A673 (cell line): ENCODE measurements around the gene PCDHA5. TPM values are rescaled to one million over a fixed set of nuclear protein-coding genes. Genes with fewer than 3 reads are reported as not detected.
"Not testable (repeated sequence)": the region's sequence is repeated elsewhere in the genome, so short reads cannot be mapped to it uniquely, and the experiment has no call there.

Source experiments
- Bru-seq: library from RNA; stranded (reverse); fragments of 400-500 nt; gene quantifications from one replicate; lab custom pipeline; 2021; lab: Mats Ljungman, UMichigan
- BruChase-seq, 2 experiments: library from RNA; stranded (reverse); fragments of 400-500 nt; gene quantifications; one replicate each; lab custom pipeline; 2021; lab: Mats Ljungman, UMichigan
- BruUV-seq: library from RNA; stranded (reverse); fragments of 400-500 nt; replicated peaks from 2 replicates; lab custom pipeline; 2021; lab: Mats Ljungman, UMichigan
- CTCF ChIA-PET: fragments of 300-600 bp; sonication (Branson Sonifier 250); formaldehyde crosslinking; loops from one replicate; lab custom pipeline; 2022; ENCODE audit warnings: antibody characterized with exemption; lab: Charles Lee
- POLR2A ChIA-PET: fragments of 300-600 bp; sonication (Branson Sonifier 250); formaldehyde crosslinking; loops from one replicate; lab custom pipeline; 2022; ENCODE audit warnings: antibody characterized with exemption; ENCODE audit not compliant: low non-redundant PET; lab: Charles Lee
- DNase-seq: peaks from one replicate; pipeline ENCODE4 v3.0.0-alpha.2; 2015; ENCODE audit warnings: low spot score
- H3K27ac ChIP-seq: fragments of 200-600 bp; sonication (generic); 2 replicates; pipeline ENCODE4 v1.5.1; 2016; ENCODE audit warnings: mixed run types, low read depth, mild to moderate bottlenecking, mixed read lengths, antibody characterized with exemption, low read length; ENCODE audit not compliant: poor library complexity, severe bottlenecking
- H3K27me3 ChIP-seq: fragments of 200-600 bp; sonication (generic); replicated peaks from 2 replicates; pipeline ENCODE4 v1.6.1; 2017; ENCODE audit warnings: mixed run types, low read depth, mild to moderate bottlenecking, mixed read lengths, antibody characterized with exemption, low read length; ENCODE audit not compliant: insufficient read depth, poor library complexity
- H3K36me3 ChIP-seq: fragments of 200-600 bp; sonication (generic); 2 replicates; pipeline ENCODE4 v1.6.1; 2016; ENCODE audit warnings: mixed run types, mild to moderate bottlenecking, mixed read lengths, antibody characterized with exemption, low read length; ENCODE audit not compliant: insufficient read depth, poor library complexity, severe bottlenecking
- H3K4me1 ChIP-seq: fragments of 200-600 bp; sonication (generic); 2 replicates; pipeline ENCODE4 v1.6.1; 2017; ENCODE audit warnings: mixed run types, mild to moderate bottlenecking, mixed read lengths, antibody characterized with exemption, low read length; ENCODE audit not compliant: insufficient read depth, poor library complexity, severe bottlenecking
- H3K4me3 ChIP-seq: fragments of 200-600 bp; sonication (generic); 2 replicates; pipeline ENCODE4 v1.5.1; 2016; ENCODE audit warnings: low read depth, mixed run types, mild to moderate bottlenecking, mixed read lengths, low read length; ENCODE audit not compliant: poor library complexity, severe bottlenecking
- H3K9me3 ChIP-seq: fragments of 200-600 bp; sonication (generic); 2 replicates; pipeline ENCODE4 v1.6.1; 2016; ENCODE audit warnings: mixed run types, low read depth, mild to moderate bottlenecking, mixed read lengths, antibody characterized with exemption, low read length; ENCODE audit not compliant: poor library complexity, severe bottlenecking
- CTCF ChIP-seq: fragments of 300-800, 200-600 bp; sonication (generic); conservative IDR thresholded peaks from 2 replicates; pipeline ENCODE4 v1.5.1; 2017; ENCODE audit warnings: low read depth, mild to moderate bottlenecking, antibody characterized with exemption, low read length, moderate library complexity, mixed read lengths
- EZH2 ChIP-seq: fragments of 200-600 bp; sonication (generic); IDR thresholded peaks from 2 replicates; pipeline ENCODE4 v1.6.1; 2017; ENCODE audit warnings: borderline replicate concordance, low read depth, mild to moderate bottlenecking, mixed read lengths, antibody characterized with exemption, low read length; ENCODE audit not compliant: poor library complexity, severe bottlenecking
- intact Hi-C: fragments of 100-400 bp; cut with micrococcal nuclease; formaldehyde crosslinking; loops from one replicate; pipeline ENCODE4 v1.10.0; 2022; ENCODE audit not compliant: unreplicated experiment
- long read RNA-seq: library from polyadenylated mRNA; stranded (forward); transcript quantifications from one replicate; pipeline ENCODE4 v2.0.0, GENCODE V29; 2022
- total RNA-seq: library from RNA; stranded (reverse); gene quantifications from 2 replicates; pipeline ENCODE4 v1.2.3, GENCODE V29; 2021

Gene PCDHA5
- 2.1 and 2.2 TPM in 2 replicates for total RNA-seq
- Bru-seq, nascent RNA: percentile 54 among the genes with signal in this experiment
- percentile 63 among the genes with signal in this experiment for BruChase-seq, experiment 1, labeled RNA remaining after a 2-hour chase
- percentile 72 among the genes with signal in this experiment for BruChase-seq, experiment 2, labeled RNA remaining after a 6-hour chase
- long read RNA-seq, full-length matches to known transcripts: 2 of 2 reads
- long read RNA-seq, partial matches to known transcripts: 0 of 2 reads
- long read RNA-seq, other reads (novel, unspliced or antisense): 0 of 2 reads

GRCh38 chr5:140821375-140822280 lies at the start of gene PCDHA5:
Gene PCDHA5 (plus strand): TSS chr5:140821613.
- H3K9me3 ChIP-seq: peaks cover 3% of the 10 kb centered on the region
- BruUV-seq: no TSS peak
- peak within 1 kb of the TSS; percentile 55 for H3K4me3 ChIP-seq
- no peaks in the 10 kb centered on the region for H3K27me3 ChIP-seq
- POLR2A ChIA-PET: interaction anchor here (0.6 kb wide), 1 partner anchor 131 kb away, joined by 3 read pairs; the partner anchor contains the start of genes HARS1 and HARS2
- intact Hi-C loops: no loop called here
- CTCF ChIA-PET: interaction anchor here (0.6 to 1.4 kb wide), 8 partner anchors 16 to 577 kb away, joined by 3 to 5 read pairs (median 3); partner anchors contain the start of genes HBEGF and PCDHA1
- H3K36me3 ChIP-seq: no peaks in the 10 kb centered on the region
- H3K4me1 ChIP-seq: no peaks in the 10 kb centered on the region
- DNase-seq: peak; percentile 76
- peak within 1 kb of the TSS; percentile 4 for H3K27ac ChIP-seq
- peak; percentile 73 for TF ChIP-seq CTCF
- TF ChIP-seq EZH2: no peak

GRCh38 chr5:140780512-140780911 lies 40.9 kb upstream of the PCDHA5 start:
- POLR2A ChIA-PET: no interaction called here
- TF ChIP-seq CTCF (no peak), EZH2 (no peak)
- intact Hi-C loops: no loop called here
- CTCF ChIA-PET: no interaction called here
- Histone ChIP-seq H3K9me3 (peaks cover 25% of the 10 kb centered on the region), H3K4me1 (no peaks in the 10 kb centered on the region), H3K27ac (no peak overlapping the region), H3K27me3 (no peaks in the 10 kb centered on the region), H3K4me3 (no peak overlapping the region), H3K36me3 (no peaks in the 10 kb centered on the region)
- BruUV-seq: no TSS peak
- DNase-seq: no peak

- peak; percentile 64 for DNase-seq
- Histone ChIP-seq H3K36me3 (no peaks in the 10 kb centered on the region), H3K27ac (no peak within 1 kb of the TSS), H3K27me3 (peaks cover 8% of the 10 kb centered on the region), H3K9me3 (peaks cover 28% of the 10 kb centered on the region), H3K4me1 (no peaks in the 10 kb centered on the region), H3K4me3 (peak within 1 kb of the TSS; percentile 29)
- intact Hi-C loops: no loop called here
- no TSS peak for BruUV-seq
- CTCF ChIA-PET: interaction anchor here (0.6 to 1.1 kb wide), 9 partner anchors 9 to 781 kb away, joined by 3 to 8 read pairs (median 3); partner anchors contain the start of genes PCDHA11, PCDHA2, PCDHA5 and PCDHA6
- POLR2A ChIA-PET: no interaction called here
- TF ChIP-seq CTCF: peak; percentile 64
- no peak for TF ChIP-seq EZH2
Measured at GRCh38 chr5:140785905-140786686, 35.3 kb upstream of the PCDHA5 start, which contains the start of gene PCDHA1. Gene PCDHA1 (plus strand): TSS chr5:140786140.

GRCh38 chr5:140787422-140787821 lies 34.0 kb upstream of the PCDHA5 start:
- H3K27me3 ChIP-seq, POLR2A ChIA-PET, H3K36me3 ChIP-seq, H3K4me1 ChIP-seq, H3K4me3 ChIP-seq, DNase-seq, BruUV-seq, CTCF ChIA-PET, intact Hi-C loops, H3K27ac ChIP-seq: not testable (repeated sequence)
- peaks cover 21% of the 10 kb centered on the region for H3K9me3 ChIP-seq
